Fibroblast of pulmonary artery (primary cell): ENCODE results near the gene ST3GAL3.

Experiments
- DNase-seq: peaks from one replicate; pipeline ENCODE4 v3.0.0-alpha.2; 2010; ENCODE audit warnings: low read depth
- H3K4me3 ChIP-seq: replicated peaks from 2 replicates; pipeline ENCODE4 v1.5.1; 2011; ENCODE audit warnings: low read depth, mild to moderate bottlenecking, control low read depth, low read length, moderate library complexity
- CTCF ChIP-seq: IDR thresholded peaks from 2 replicates; pipeline ENCODE4 v1.5.1; 2011; ENCODE audit warnings: mild to moderate bottlenecking, control low read depth, low read length, inconsistent platforms; ENCODE audit errors: missing control alignments

ST3GAL3 gene

GRCh38 chr1:43803105-43803504, 95.8 kb downstream of the ST3GAL3 start:
- DNase-seq = no peak
- no peak for TF ChIP-seq CTCF
- H3K4me3 ChIP-seq = no peak overlapping the region

GRCh38 chr1:43803646-43804045, 96.3 kb downstream of the ST3GAL3 start:
- no peak for TF ChIP-seq CTCF
- no peak overlapping the region for H3K4me3 ChIP-seq
- DNase-seq = no peak

GRCh38 chr1:43804569-43804968, 97.2 kb downstream of the ST3GAL3 start:
- no peak for TF ChIP-seq CTCF
- DNase-seq = no peak
- H3K4me3 ChIP-seq = no peak overlapping the region

GRCh38 chr1:43805340-43805739, 98.0 kb downstream of the ST3GAL3 start:
- H3K4me3 ChIP-seq = no peak overlapping the region
- no peak for DNase-seq
- no peak for TF ChIP-seq CTCF

- H3K4me3 ChIP-seq = no peak overlapping the region
- DNase-seq = no peak
- TF ChIP-seq CTCF = no peak
Measured at GRCh38 chr1:43806183-43806582, 98.8 kb downstream of the ST3GAL3 start.

- no peak for DNase-seq
- TF ChIP-seq CTCF = no peak
- H3K4me3 ChIP-seq = no peak overlapping the region
Measured at GRCh38 chr1:43809097-43809673, 101.8 kb downstream of the ST3GAL3 start.

- DNase-seq = no peak
- H3K4me3 ChIP-seq = no peak overlapping the region
- no peak for TF ChIP-seq CTCF
Measured at GRCh38 chr1:43812579-43812978, 105.2 kb downstream of the ST3GAL3 start.
